Measurements from ENCODE around the gene BHMT.
A peak's percentile ranks its signal among the peaks of the same experiment; 100 is the strongest.
"Not testable (repeated sequence)": the region's sequence is repeated elsewhere in the genome, so short reads cannot be mapped to it uniquely, and the experiment has no call there.

Gene BHMT

DNA sequence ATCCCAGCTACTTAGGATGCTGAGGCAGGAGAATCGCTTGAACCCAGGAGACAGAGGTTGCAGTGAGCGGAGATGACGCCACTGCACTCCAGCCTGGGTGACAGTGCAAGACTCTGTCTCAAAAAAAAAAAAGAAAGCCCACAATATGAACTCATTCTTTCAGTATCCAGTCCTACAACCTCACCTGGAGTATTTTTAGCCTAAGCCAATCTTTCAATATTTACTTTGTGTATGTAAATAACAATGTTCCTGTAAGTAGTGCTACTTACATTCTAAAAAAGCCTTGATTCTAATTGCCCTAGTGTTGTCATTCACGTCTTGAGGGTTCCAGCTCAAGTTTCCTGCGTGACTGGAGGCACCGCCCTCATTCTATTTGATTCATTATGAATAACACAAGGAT, 62.0 kb downstream of the BHMT start:
- peak; percentile 87 for DNase-seq

DNA sequence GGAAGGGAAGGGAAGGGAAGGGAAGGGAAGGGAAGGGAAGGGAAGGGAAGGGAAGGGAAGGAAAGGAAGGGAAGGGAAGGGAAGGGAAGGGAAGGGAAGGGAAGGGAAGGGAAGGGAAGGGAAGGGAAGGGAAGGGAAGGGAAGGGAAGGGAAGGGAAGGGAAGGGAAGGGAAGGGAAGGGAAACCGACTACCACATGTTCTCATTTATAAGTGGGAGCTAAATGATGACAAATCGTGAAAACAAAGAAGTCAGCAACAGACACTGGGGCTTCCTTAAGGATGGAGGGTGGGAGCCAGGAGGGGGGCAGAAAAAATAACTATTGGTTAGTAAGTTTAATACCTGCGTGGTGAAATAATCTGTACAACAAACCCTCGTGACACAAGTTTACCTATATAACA, 68.8 kb downstream of the BHMT start:
- not testable (repeated sequence) for DNase-seq

DNA sequence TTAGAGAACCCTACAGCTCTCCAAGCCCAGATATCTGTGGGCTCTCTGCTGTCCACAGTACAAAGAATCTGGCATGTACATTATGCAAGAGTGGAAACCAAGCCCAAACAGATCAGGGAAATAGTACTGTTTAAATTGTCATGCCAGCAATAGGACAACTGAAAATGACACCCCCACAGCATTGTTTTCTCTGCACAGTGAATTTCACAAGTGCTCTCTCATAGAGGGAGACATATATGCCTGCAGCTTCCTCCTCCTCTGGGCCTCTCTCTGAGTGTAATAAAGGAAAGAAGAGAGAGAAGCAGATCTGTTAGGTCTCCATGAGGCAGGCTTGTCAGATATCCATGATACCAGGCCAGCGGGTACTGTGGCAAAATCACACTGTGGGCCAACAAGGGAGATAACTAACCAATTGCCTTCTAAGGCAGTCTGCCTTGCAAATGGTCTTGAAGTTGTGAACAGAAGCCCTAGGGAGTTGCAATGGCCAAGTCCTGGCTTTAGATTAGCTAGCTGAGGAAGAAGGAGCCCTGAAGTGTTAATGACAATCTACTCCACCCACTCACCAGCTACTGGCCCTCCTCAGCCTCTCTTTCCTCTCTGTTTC, 69.9 kb downstream of the BHMT start:
- peak; percentile 74 for DNase-seq
